HepG2 (cell line): ENCODE results near the gene ZNF428. TPM values are rescaled to one million over a fixed set of nuclear protein-coding genes. Genes with fewer than 3 reads are reported as not detected.
A peak's percentile ranks its signal among the peaks of the same experiment; 100 is the strongest.

ENCODE experiments used
- FOXA3 ChIP-seq: IDR thresholded peaks from 2 replicates; pipeline ENCODE4 v1.6.1; 2016; ENCODE audit warnings: missing genetic modification reagents, missing compliant biosample characterization
- GATAD1 ChIP-seq: IDR thresholded peaks from 2 replicates; pipeline ENCODE4 v1.6.1; 2016; ENCODE audit warnings: missing genetic modification reagents, missing compliant biosample characterization
- HHEX ChIP-seq: IDR thresholded peaks from 2 replicates; pipeline ENCODE4 v1.6.1; 2016; ENCODE audit warnings: control low read depth
- HMGA1 ChIP-seq: sonication (generic); formaldehyde crosslinking; conservative IDR thresholded peaks from 2 replicates; pipeline ENCODE4 v1.4.0; 2020; ENCODE audit warnings: missing genetic modification reagents
- HNRNPL ChIP-seq: fragments of 200-400 bp; formaldehyde crosslinking; IDR thresholded peaks from 2 replicates; pipeline ENCODE4 v1.6.1; 2017; ENCODE audit warnings: mild to moderate bottlenecking, low read depth, low read length
- IRX3 ChIP-seq: sonication (generic); formaldehyde crosslinking; IDR thresholded peaks from 2 replicates; pipeline ENCODE4 v1.8.1; 2023; ENCODE audit warnings: mild to moderate bottlenecking, low read depth, missing genetic modification reagents, borderline replicate concordance
- KAT2B ChIP-seq: fragments of 150-350 bp; IDR thresholded peaks from 2 replicates; pipeline ENCODE4 v1.6.1; 2014; ENCODE audit warnings: low read depth, low read length, borderline replicate concordance
- MAZ ChIP-seq, 2 experiments: sonication (generic) in 1 of 2; formaldehyde crosslinking in 1 of 2; IDR thresholded peaks; 2 replicates each; pipeline versions ENCODE4 v1.5.0 to v1.6.1; 2012 to 2020; ENCODE audit warnings: low read depth in 2 of 2, mild to moderate bottlenecking in 2 of 2, borderline replicate concordance in 1 of 2, improper control_type of control experiment in 1 of 2, low read length in 1 of 2, missing genetic modification reagents in 1 of 2, moderate library complexity in 1 of 2
- PAX8 ChIP-seq: sonication (generic); formaldehyde crosslinking; IDR thresholded peaks from 2 replicates; pipeline ENCODE4 v1.8.0; 2022; ENCODE audit warnings: mild to moderate bottlenecking, missing genetic modification reagents, borderline replicate concordance
- ZBTB20 ChIP-seq: sonication (generic); formaldehyde crosslinking; IDR thresholded peaks from 2 replicates; pipeline ENCODE4 v1.8.1; 2023; ENCODE audit warnings: missing genetic modification reagents, low read depth, mild to moderate bottlenecking, borderline replicate concordance
- ZBTB21 ChIP-seq: sonication (generic); formaldehyde crosslinking; IDR thresholded peaks from 2 replicates; pipeline ENCODE4 v1.4.0; 2020; ENCODE audit warnings: missing genetic modification reagents
- ZKSCAN5 ChIP-seq: sonication (generic); formaldehyde crosslinking; IDR thresholded peaks from 2 replicates; pipeline ENCODE4 v1.5.1; 2020; ENCODE audit warnings: mild to moderate bottlenecking, missing genetic modification reagents
- ZNF224 ChIP-seq: sonication (generic); formaldehyde crosslinking; IDR thresholded peaks from 2 replicates; pipeline ENCODE4 v1.5.0; 2020; ENCODE audit warnings: mild to moderate bottlenecking, missing genetic modification reagents
- ZNF296 ChIP-seq: sonication (generic); formaldehyde crosslinking; conservative IDR thresholded peaks from 2 replicates; pipeline ENCODE4 v1.5.0; 2020; ENCODE audit warnings: mild to moderate bottlenecking, missing genetic modification reagents
- ZNF337 ChIP-seq: sonication (generic); formaldehyde crosslinking; IDR thresholded peaks from 2 replicates; pipeline ENCODE4 v1.5.1; 2020; ENCODE audit warnings: missing genetic modification reagents, low read depth, mild to moderate bottlenecking, borderline replicate concordance
- ZNF570 ChIP-seq: sonication (generic); formaldehyde crosslinking; IDR thresholded peaks from 2 replicates; pipeline ENCODE4 v1.4.0; 2020; ENCODE audit warnings: mild to moderate bottlenecking, missing genetic modification reagents, borderline replicate concordance
- ZNF577 ChIP-seq: sonication (generic); formaldehyde crosslinking; IDR thresholded peaks from 2 replicates; pipeline ENCODE4 v1.4.0; 2020; ENCODE audit warnings: mild to moderate bottlenecking, low read depth, missing genetic modification reagents, borderline replicate concordance
- ZNF598 ChIP-seq: sonication (generic); formaldehyde crosslinking; IDR thresholded peaks from 2 replicates; pipeline ENCODE4 v1.5.1; 2020; ENCODE audit warnings: mild to moderate bottlenecking, missing genetic modification reagents, borderline replicate concordance
- ZNF720 ChIP-seq: sonication (generic); formaldehyde crosslinking; IDR thresholded peaks from 2 replicates; pipeline ENCODE4 v1.4.0; 2020; ENCODE audit warnings: missing genetic modification reagents
- ZNF792 ChIP-seq: IDR thresholded peaks from 2 replicates; pipeline ENCODE4 v1.6.1; 2016
- polyA plus RNA-seq, 8 experiments: library from polyadenylated mRNA; depleted of rRNA in 3 of 8; stranded (reverse) in 7 of 8; unstranded in 1 of 8; fragments of >200 nt; fragmentation: Illumina TruSeq in 4 of 8; extraction: Trizol in 4 of 8; gene quantifications; 2 replicates each; pipeline versions ENCODE4 v1.2.1 to v1.2.3, GENCODE V29; 2011 to 2016; ENCODE audit warnings: low read depth in 4 of 8, missing spikeins in 1 of 8, mixed read lengths in 1 of 8; ENCODE audit not compliant: insufficient read depth in 1 of 8
- total RNA-seq, 5 experiments: library from RNA; depleted of rRNA; stranded (reverse); fragments of >200 nt; fragmentation: Illumina TruSeq; extraction: Trizol; gene quantifications; 2 replicates each; pipeline ENCODE4 v1.2.3, GENCODE V29; 2016; ENCODE audit warnings: low read depth in 1 of 5
- TF ChIP-seq, protein P1 (sequence below): sonication (generic); formaldehyde crosslinking; IDR thresholded peaks from 2 replicates; pipeline ENCODE4 v1.5.0; 2020; ENCODE audit warnings: mild to moderate bottlenecking, missing genetic modification reagents, borderline replicate concordance
- TF ChIP-seq, protein P2 (sequence below): fragments of 450-650 bp; IDR thresholded peaks from 2 replicates; pipeline ENCODE4 v1.6.1; 2017; ENCODE audit warnings: mild to moderate bottlenecking
- TF ChIP-seq, protein P3 (sequence below): sonication (generic); formaldehyde crosslinking; IDR thresholded peaks from 2 replicates; pipeline ENCODE4 v1.8.1; 2022; ENCODE audit warnings: low read depth, mild to moderate bottlenecking, missing genetic modification reagents

ZNF428 gene
- total and polyA plus RNA-seq, 2 of the 13 experiments (the other 11 are each of a cell fraction or from before 2014, with no cell fraction given): 10.4 to 26.9 TPM

DNA sequence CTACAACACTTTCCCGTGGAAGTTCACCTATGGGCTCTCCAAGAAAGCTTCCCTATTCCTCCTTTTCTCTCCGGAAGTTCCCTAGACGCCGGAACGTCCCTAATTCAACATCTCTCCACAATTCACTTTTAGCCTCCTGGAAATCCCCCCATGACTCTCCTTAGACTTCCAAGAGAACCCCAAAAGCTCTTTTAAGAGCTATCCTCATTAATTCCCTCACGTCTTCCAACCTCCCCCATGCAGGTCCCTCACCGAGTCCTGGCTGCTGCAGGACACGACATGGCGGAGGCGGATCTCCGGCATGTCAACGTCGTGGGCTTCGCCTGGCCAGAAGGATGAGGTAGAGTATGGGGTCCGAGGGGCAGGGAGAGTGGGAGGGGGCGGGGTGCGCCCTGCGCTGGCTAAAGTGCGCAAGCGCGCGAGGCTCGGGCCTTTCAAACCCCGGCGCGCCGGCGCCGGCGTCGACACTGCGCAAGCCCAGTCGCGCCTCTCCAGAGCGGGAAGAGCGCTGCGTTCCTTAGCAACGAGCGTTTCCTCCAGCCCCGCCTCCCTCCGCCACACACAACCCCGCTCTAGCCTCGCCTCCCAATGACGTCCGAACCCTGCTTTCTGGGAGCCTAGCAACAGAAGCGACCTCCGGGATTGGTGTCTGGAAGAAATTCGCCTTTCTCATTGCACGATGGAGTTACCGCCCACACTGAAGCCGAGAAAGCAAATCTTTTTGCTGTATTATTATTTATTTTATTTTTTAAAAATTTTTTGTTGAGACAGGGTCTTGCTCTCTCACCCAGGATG, 44.1 kb downstream of the ZNF428 start, which contains the start of the genes PINLYP and XRCC1 (continued):
- no peak for TF ChIP-seq HNRNPL
- TF ChIP-seq ZNF337 (CRISPR knock-in tag): no peak
- TF ChIP-seq, protein P1, sequence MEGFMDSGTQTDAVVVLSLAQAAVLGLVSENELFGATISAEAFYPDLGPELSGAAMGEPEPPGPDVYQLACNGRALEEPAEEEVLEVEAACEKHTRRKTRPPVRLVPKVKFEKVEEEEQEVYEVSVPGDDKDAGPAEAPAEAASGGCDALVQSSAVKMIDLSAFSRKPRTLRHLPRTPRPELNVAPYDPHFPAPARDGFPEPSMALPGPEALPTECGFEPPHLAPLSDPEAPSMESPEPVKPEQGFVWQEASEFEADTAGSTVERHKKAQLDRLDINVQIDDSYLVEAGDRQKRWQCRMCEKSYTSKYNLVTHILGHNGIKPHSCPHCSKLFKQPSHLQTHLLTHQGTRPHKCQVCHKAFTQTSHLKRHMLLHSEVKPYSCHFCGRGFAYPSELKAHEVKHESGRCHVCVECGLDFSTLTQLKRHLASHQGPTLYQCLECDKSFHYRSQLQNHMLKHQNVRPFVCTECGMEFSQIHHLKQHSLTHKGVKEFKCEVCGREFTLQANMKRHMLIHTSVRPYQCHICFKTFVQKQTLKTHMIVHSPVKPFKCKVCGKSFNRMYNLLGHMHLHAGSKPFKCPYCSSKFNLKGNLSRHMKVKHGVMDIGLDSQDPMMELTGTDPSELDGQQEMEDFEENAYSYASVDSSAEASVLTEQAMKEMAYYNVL (CRISPR knock-in tag): no peak
- TF ChIP-seq ZNF598: no peak
- TF ChIP-seq HMGA1 (CRISPR knock-in tag): no peak
- TF ChIP-seq KAT2B: no peak
- TF ChIP-seq ZNF570 (CRISPR knock-in tag): no peak
- peak; percentile 91 for TF ChIP-seq GATAD1 (CRISPR knock-in tag)
- TF ChIP-seq, protein P2, sequence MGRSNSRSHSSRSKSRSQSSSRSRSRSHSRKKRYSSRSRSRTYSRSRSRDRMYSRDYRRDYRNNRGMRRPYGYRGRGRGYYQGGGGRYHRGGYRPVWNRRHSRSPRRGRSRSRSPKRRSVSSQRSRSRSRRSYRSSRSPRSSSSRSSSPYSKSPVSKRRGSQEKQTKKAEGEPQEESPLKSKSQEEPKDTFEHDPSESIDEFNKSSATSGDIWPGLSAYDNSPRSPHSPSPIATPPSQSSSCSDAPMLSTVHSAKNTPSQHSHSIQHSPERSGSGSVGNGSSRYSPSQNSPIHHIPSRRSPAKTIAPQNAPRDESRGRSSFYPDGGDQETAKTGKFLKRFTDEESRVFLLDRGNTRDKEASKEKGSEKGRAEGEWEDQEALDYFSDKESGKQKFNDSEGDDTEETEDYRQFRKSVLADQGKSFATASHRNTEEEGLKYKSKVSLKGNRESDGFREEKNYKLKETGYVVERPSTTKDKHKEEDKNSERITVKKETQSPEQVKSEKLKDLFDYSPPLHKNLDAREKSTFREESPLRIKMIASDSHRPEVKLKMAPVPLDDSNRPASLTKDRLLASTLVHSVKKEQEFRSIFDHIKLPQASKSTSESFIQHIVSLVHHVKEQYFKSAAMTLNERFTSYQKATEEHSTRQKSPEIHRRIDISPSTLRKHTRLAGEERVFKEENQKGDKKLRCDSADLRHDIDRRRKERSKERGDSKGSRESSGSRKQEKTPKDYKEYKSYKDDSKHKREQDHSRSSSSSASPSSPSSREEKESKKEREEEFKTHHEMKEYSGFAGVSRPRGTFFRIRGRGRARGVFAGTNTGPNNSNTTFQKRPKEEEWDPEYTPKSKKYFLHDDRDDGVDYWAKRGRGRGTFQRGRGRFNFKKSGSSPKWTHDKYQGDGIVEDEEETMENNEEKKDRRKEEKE: no peak
- TF ChIP-seq ZNF224 (CRISPR knock-in tag): no peak
- TF ChIP-seq FOXA3 (CRISPR knock-in tag): no peak
- TF ChIP-seq ZNF720 (CRISPR knock-in tag): no peak
- peak; percentile 75; the same call in 1 of the 2 replicates for TF ChIP-seq MAZ (IDR thresholded peaks at IDR 0.05; ENCODE audit: borderline replicate concordance, low read depth, low read length)
- no peak for TF ChIP-seq MAZ (CRISPR knock-in tag; IDR thresholded peaks at IDR 0.05; ENCODE audit: low read depth)
- no peak for TF ChIP-seq ZNF792 (CRISPR knock-in tag)
- TF ChIP-seq, protein P3, sequence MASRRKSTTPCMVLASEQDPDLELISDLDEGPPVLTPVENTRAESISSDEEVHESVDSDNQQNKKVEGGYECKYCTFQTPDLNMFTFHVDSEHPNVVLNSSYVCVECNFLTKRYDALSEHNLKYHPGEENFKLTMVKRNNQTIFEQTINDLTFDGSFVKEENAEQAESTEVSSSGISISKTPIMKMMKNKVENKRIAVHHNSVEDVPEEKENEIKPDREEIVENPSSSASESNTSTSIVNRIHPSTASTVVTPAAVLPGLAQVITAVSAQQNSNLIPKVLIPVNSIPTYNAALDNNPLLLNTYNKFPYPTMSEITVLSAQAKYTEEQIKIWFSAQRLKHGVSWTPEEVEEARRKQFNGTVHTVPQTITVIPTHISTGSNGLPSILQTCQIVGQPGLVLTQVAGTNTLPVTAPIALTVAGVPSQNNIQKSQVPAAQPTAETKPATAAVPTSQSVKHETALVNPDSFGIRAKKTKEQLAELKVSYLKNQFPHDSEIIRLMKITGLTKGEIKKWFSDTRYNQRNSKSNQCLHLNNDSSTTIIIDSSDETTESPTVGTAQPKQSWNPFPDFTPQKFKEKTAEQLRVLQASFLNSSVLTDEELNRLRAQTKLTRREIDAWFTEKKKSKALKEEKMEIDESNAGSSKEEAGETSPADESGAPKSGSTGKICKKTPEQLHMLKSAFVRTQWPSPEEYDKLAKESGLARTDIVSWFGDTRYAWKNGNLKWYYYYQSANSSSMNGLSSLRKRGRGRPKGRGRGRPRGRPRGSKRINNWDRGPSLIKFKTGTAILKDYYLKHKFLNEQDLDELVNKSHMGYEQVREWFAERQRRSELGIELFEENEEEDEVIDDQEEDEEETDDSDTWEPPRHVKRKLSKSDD (CRISPR knock-in tag): no peak
- TF ChIP-seq HHEX (CRISPR knock-in tag): no peak
- TF ChIP-seq ZNF577 (CRISPR knock-in tag): no peak
- no peak for TF ChIP-seq ZBTB20 (CRISPR knock-in tag)
- no peak for TF ChIP-seq ZKSCAN5 (CRISPR knock-in tag)
- no peak for TF ChIP-seq ZNF296 (CRISPR knock-in tag)
- no peak for TF ChIP-seq PAX8 (CRISPR knock-in tag)
- TF ChIP-seq IRX3: no peak
- TF ChIP-seq ZBTB21 (CRISPR knock-in tag): no peak
